Transverse colon (tissue), 4 donors: Measurements from ENCODE around the gene FSD1. TPM values are rescaled to one million over a fixed set of nuclear protein-coding genes. Genes with fewer than 3 reads are reported as not detected.

Source experiments
- DNase-seq: peaks from one replicate; pipeline ENCODE4 v3.0.0-alpha.2; 2019
- H3K27ac ChIP-seq, 4 donors: fragments of 200-600 bp; sonication (generic); 2 replicates each; pipeline ENCODE4 v1.5.1; 2016 to 2018; ENCODE audit warnings: inconsistent platforms in 4 of 4
- H3K27me3 ChIP-seq: fragments of 200-600 bp; sonication (generic); 2 replicates; pipeline ENCODE4 v1.5.1; 2017; ENCODE audit warnings: inconsistent platforms
- H3K36me3 ChIP-seq, 4 donors: fragments of 200-600 bp; sonication (generic); 2 replicates each; pipeline ENCODE4 v1.5.1; 2017 to 2019; ENCODE audit warnings: inconsistent platforms in 4 of 4
- H3K4me1 ChIP-seq, 4 donors: fragments of 200-600 bp; sonication (generic); 2 replicates each; pipeline ENCODE4 v1.5.1; 2017 to 2020; ENCODE audit warnings: inconsistent platforms in 4 of 4
- H3K4me3 ChIP-seq, 4 donors: fragments of 200-600 bp; sonication (generic); 1 replicate in 1 of 4; 2 replicates in 3 of 4; pipeline versions ENCODE4 v1.5.1 to v1.6.1; 2017 to 2019; ENCODE audit warnings: inconsistent platforms in 4 of 4
- H3K9me3 ChIP-seq, 2 donors: fragments of 200-600 bp; sonication (generic); 2 replicates each; pipeline ENCODE4 v1.5.1; 2017 to 2019; ENCODE audit warnings: inconsistent platforms in 2 of 2
- CTCF ChIP-seq, 5 experiments: fragments of 200-600 bp in 3 of 5; fragments of 450-650 bp in 2 of 5; sonication (generic) in 3 of 5; IDR thresholded peaks; 1 replicate in 2 of 5; 2 replicates in 3 of 5; pipeline ENCODE4 v1.5.1; 2016 to 2017; ENCODE audit warnings: antibody characterized with exemption in 5 of 5, inconsistent platforms in 3 of 5, mild to moderate bottlenecking in 2 of 5, moderate library complexity in 1 of 5
- EP300 ChIP-seq: sonication (generic); formaldehyde crosslinking; IDR thresholded peaks from one replicate; pipeline ENCODE4 v1.6.1; 2017; ENCODE audit warnings: antibody characterized with exemption, low read depth
- POLR2A ChIP-seq: fragments of 450-650 bp; IDR thresholded peaks from one replicate; pipeline ENCODE4 v1.6.1; 2016; ENCODE audit warnings: antibody characterized with exemption, mild to moderate bottlenecking, moderate library complexity
- POLR2AphosphoS5 ChIP-seq, 3 donors: sonication (generic); formaldehyde crosslinking; IDR thresholded peaks; one replicate each; pipeline ENCODE4 v1.6.1; 2016; ENCODE audit warnings: antibody characterized with exemption in 3 of 3
- WGBS, 2 donors: methylation state at CpG; one replicate each; pipeline ENCODE4 v1.1.5; 2018; ENCODE audit warnings: low coverage in 1 of 2; 5-methylcytosine and 5-hydroxymethylcytosine counted together
- in situ Hi-C, 4 donors: fragments of 200-750 bp; cut with MboI; loops; one replicate each; pipeline versions ENCODE4 v1.15.0 to v1.15.1; 2017; ENCODE audit warnings: low sequenced_read_pairs in 3 of 4, low pct_ligation_motif_present in 1 of 4, low pct_unique_long_range_greater_than_20kb in 1 of 4
- intact Hi-C: fragments of 100-400 bp; cut with DNase I; formaldehyde crosslinking; loops from one replicate; pipeline ENCODE4 v1.15.1; 2023; ENCODE audit warnings: low total_unique reads
- total RNA-seq, 4 donors: library from RNA; depleted of rRNA; stranded (reverse); fragments of >200 nt; gene quantifications; one replicate each; pipeline ENCODE4 v1.1.0, GENCODE V29; 2016

Gene FSD1
- total RNA-seq, 4 donors from 2014 or later, result 0.68 to 2.9 (median 1.5) TPM; not detected in 1

GRCh38 chr19:4320419-4320818 lies 16.0 kb downstream of the FSD1 start:
- H3K27ac ChIP-seq, result no peak overlapping the region
- in situ Hi-C loops (no loop called here), intact Hi-C loops (no loop called here)
- H3K4me1 ChIP-seq, result no peaks in the 10 kb centered on the region
- DNase-seq, result no peak
- no peak overlapping the region for H3K4me3 ChIP-seq
- H3K27me3 ChIP-seq, result no peaks in the 10 kb centered on the region
- TF ChIP-seq CTCF (IDR thresholded peaks at IDR 0.05) (no peak), EP300 (no peak), POLR2AphosphoS5 (IDR thresholded peaks at IDR 0.05) (no peak), POLR2A (no peak)
- H3K36me3 ChIP-seq, result no peaks in the 10 kb centered on the region
- 91 to 93% methylated on average over 2 of the region's 2 CpGs for WGBS, 2 donors
- no peaks in the 10 kb centered on the region for H3K9me3 ChIP-seq

- Histone ChIP-seq H3K4me1 (peaks cover 0 to 15% (median 3%) of the 10 kb centered on the region in 4 donors), H3K27me3 (peaks cover 5% of the 10 kb centered on the region), H3K9me3 (no peaks in the 10 kb centered on the region), H3K4me3 (no peak overlapping the region), H3K36me3 (no peaks in the 10 kb centered on the region), H3K27ac (no peak overlapping the region)
- intact Hi-C loops, result no loop called here
- no peak for DNase-seq
- in situ Hi-C loops, result no loop called here
- 72% methylated on average over 36 of the region's 37 CpGs; no CpG with 5 or more reads in 1 of the 2 donors for WGBS, 2 donors
- TF ChIP-seq EP300 (no peak), CTCF (IDR thresholded peaks at IDR 0.05) (no peak), POLR2AphosphoS5 (IDR thresholded peaks at IDR 0.05) (peak in 1 of 3 donors; percentile 15), POLR2A (peak; percentile 12)
Measured at GRCh38 chr19:4322942-4323665, 18.7 kb downstream of the FSD1 start.

GRCh38 chr19:4323692-4324091 lies 19.3 kb downstream of the FSD1 start:
- TF ChIP-seq CTCF (IDR thresholded peaks at IDR 0.05) (no peak), EP300 (no peak), POLR2A (no peak), POLR2AphosphoS5 (IDR thresholded peaks at IDR 0.05) (no peak)
- no peak overlapping the region for H3K27ac ChIP-seq
- no peak for DNase-seq
- no peaks in the 10 kb centered on the region for H3K36me3 ChIP-seq
- 91% methylated on average over 9 of the region's 9 CpGs; no CpG with 5 or more reads in 1 of the 2 donors for WGBS, 2 donors
- no peak overlapping the region for H3K4me3 ChIP-seq
- peaks cover 5% of the 10 kb centered on the region for H3K27me3 ChIP-seq
- H3K9me3 ChIP-seq, result no peaks in the 10 kb centered on the region
- in situ Hi-C loops (no loop called here), intact Hi-C loops (no loop called here)
- H3K4me1 ChIP-seq, result peaks cover 2 to 17% (median 5%) of the 10 kb centered on the region in 4 donors

- TF ChIP-seq EP300 (no peak), POLR2AphosphoS5 (IDR thresholded peaks at IDR 0.05) (no peak), POLR2A (no peak), CTCF (IDR thresholded peaks at IDR 0.05) (no peak)
- in situ Hi-C loops, result no loop called here
- Histone ChIP-seq H3K4me3 (no peak overlapping the region), H3K27me3 (peaks cover 5% of the 10 kb centered on the region), H3K36me3 (no peaks in the 10 kb centered on the region), H3K4me1 (peaks cover 4 to 21% (median 6%) of the 10 kb centered on the region in 4 donors), H3K27ac (no peak overlapping the region), H3K9me3 (no peaks in the 10 kb centered on the region)
- 84% methylated on average over 12 of the region's 12 CpGs; no CpG with 5 or more reads in 1 of the 2 donors for WGBS, 2 donors
- intact Hi-C loops, result no loop called here
- DNase-seq, result no peak
Measured at GRCh38 chr19:4324228-4324627, 19.8 kb downstream of the FSD1 start.
